GM12873 (cell line): ENCODE data around the gene SMTNL2.

Experiments
- CTCF ChIP-seq: IDR thresholded peaks from 2 replicates; pipeline ENCODE4 v1.5.1; 2012; ENCODE audit warnings: low read depth, mild to moderate bottlenecking, moderate library complexity, low read length, control low read depth; ENCODE audit not compliant: insufficient read depth; ENCODE audit errors: missing control alignments

Gene SMTNL2

GRCh38 chr17:4584101-4584916 is at the start of gene SMTNL2:
TSS of gene SMTNL2 (plus strand) at chr17:4584529. CDS start at chr17:4584606, 77 bp downstream.
- no peak for TF ChIP-seq CTCF

- no peak for TF ChIP-seq CTCF
Measured at GRCh38 chr17:4534928-4535666, 49.2 kb upstream of the SMTNL2 start.

- TF ChIP-seq CTCF: no peak
Measured at GRCh38 chr17:4535667-4536258, 48.6 kb upstream of the SMTNL2 start.

GRCh38 chr17:4536259-4536741 is 48.0 kb upstream of the SMTNL2 start:
- TF ChIP-seq CTCF: no peak

GRCh38 chr17:4536742-4537411 is 47.5 kb upstream of the SMTNL2 start:
- TF ChIP-seq CTCF: no peak

GRCh38 chr17:4537451-4538235 is 46.7 kb upstream of the SMTNL2 start:
- no peak for TF ChIP-seq CTCF
